NCI-H510A (cell line): ENCODE data around the gene RGS14.
"Not testable (repeated sequence)": the region's sequence is repeated elsewhere in the genome, so short reads cannot be mapped to it uniquely, and the experiment has no call there.

Experiments used
- DNase-seq: peaks from one replicate; lab custom pipeline; 2025; lab: John Stamatoyannopoulos, UW

The RGS14 gene

DNA sequence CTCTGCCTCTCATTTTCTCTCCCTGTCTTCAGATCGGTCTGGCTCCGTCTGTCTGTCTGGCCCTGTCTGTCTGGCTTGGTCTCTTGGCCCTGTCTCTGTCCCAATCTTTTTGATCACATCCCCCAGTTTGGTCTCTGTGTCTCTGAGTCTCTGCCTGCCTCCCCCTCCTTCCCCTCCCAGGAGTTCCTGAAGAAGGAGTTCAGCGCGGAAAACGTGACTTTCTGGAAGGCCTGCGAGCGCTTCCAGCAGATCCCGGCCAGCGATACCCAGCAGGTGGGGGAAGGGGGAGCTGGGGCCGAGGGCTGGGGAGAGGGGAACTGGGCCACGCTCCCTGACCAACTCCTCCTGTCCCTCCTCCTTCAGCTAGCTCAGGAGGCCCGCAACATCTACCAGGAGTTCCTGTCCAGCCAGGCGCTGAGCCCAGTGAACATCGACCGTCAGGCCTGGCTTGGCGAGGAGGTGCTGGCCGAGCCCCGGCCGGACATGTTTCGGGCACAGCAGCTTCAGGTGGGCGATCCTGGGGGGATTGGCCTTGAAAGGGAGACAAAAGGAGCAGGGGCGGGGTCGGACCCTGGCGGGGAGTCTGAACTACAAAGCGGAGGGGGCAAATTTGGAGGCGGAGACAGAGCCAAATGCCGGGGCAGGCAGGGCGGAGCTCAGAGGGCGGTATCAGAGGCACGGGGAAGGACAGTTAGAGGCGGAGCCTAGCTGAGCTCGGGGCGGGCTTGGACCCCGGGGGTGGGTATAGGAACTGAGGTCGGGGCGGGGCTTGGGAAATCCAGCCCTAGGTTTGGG is 9.0 kb downstream of the RGS14 start:
- DNase-seq, result no peak

DNA sequence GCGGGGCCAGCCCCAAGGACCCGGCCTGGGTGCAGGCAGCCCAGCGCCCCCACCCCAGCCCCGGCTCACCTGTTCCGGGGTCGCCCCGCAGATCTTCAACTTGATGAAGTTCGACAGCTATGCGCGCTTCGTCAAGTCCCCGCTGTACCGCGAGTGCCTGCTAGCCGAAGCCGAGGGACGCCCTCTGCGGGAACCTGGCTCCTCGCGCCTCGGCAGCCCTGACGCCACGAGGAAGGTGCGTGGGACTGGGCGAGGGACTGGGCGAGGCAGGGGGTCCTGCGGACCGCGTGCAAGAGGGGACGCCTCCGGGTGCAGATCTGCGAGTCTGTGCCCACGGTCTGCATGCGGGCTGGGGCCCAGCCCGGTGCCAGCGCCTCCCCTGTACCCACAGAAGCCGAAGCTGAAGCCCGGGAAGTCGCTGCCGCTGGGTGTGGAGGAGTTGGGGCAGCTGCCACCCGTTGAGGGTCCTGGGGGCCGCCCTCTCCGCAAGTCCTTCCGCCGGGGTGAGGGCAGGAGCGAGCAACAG is 9.7 kb downstream of the RGS14 start:
- DNase-seq, result no peak

DNA sequence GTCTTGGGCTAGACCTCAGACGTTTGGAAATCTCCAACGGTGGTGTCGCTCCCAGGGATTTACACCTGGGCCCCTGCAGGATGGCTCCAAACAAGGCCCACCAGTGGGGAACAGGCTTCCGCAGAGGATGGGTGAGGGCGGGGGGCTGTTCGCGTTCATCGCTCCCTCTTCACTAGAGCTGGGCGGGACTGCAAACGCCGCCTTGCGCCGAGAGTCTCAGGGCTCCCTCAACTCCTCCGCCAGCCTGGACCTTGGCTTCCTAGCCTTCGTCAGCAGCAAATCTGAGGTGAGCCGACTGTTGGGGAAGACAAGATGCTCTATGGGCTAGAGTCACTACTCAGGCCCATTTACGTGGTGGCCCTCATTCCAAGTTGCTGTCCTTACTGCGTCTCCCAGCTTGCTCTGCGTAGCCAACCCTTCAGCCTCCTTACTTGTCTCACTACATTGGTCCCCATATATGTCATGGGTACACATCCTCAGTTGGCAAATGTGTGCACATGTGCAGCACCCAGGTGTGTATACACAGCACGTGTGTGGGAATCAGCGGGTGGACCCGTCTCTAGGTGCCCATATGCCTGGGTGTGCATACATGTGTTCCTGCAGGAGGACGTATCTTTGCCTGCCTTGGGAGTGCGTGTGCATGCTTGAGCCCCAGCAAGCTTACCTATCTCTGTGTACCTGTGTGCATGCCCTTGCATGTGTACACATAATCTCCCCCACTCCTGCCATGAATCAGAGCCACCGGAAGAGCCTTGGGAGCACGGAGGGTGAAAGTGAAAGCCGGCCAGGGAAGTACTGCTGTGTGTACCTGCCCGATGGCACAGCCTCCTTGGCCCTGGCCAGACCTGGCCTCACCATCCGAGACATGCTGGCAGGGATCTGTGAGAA is 10.5 kb downstream of the RGS14 start:
- DNase-seq, result no peak

DNA sequence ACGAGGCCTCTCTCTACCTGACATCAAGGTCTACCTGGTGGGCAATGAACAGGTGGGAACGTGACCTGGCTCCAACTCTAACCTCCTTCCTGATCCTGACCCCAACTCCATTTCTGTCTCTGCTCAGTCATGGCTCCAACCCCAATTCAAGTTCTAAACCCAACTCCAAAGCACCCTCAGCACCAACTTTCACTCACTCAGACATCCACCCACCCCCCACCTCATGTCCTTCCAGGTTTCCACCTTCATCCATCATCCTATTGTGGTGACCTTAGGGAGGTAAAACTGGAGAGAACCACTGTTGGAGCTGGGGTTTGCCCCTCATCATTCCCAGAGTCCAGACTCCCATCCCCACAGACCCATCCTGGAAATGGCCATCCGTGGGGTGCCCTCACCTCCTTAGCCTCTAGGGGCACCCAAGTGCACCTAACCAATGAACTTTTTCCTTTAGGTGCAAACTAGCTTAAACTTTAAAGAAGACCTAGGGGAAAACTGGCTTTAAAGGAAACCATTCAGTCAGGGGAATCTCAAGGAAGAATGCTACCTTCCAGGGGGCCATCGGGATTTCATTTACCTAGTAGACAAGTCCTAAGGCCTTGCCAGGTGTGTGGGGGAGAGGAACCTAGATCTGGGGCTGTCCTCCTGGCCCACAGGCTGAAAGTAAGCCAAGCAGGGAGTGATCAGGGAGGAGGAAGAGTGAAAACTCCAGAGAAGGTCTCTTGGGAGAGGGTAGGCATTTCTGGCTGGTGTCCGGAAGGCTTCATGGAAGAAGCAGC is 11.3 kb downstream of the RGS14 start:
- no peak for DNase-seq

DNA sequence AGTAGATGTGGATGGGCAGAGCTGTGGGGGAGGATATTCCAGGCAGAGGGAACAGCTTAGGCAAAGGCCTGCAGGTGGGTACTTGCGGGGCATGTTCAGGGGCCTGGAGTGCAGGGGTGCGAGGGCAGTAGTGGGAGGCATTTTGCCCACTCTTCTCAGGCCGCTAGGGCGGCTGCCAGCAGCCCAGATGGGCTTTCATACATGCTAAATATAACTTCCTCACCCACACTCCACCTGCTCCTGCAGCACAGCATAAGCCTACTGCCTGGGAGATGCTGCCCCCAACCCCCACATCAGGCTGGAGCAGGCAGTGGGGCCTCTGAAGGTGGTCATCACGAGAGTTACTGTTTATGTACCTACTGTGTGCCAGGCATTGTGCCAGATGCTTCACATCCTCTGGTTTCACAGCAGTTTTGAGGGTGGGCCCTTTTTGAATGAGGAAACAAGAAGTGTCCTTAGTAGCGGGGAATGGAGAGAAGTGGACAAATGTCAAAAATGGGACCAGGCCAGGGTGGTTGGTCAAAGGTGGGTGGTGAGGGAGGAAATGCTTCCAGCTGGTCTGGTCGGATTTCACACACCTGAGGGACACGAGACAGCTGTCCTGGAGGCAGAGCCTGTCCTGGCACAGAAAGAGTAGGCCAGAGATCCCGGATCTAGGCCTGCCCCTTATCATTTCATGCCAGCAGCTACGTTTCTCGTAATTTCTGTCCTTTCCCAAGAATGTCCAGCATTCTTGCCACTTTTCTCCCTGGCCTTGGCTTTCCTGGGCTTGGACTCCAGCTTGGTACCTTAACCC is 12.1 kb downstream of the RGS14 start:
- DNase-seq, result no peak

GRCh38 chr5:177370488-177371119 is 12.9 kb downstream of the RGS14 start:
- no peak for DNase-seq

GRCh38 chr5:177371120-177372033 is 13.7 kb downstream of the RGS14 start:
- DNase-seq, result no peak

GRCh38 chr5:177372034-177372896 is 14.5 kb downstream of the RGS14 start:
- no peak for DNase-seq

DNA sequence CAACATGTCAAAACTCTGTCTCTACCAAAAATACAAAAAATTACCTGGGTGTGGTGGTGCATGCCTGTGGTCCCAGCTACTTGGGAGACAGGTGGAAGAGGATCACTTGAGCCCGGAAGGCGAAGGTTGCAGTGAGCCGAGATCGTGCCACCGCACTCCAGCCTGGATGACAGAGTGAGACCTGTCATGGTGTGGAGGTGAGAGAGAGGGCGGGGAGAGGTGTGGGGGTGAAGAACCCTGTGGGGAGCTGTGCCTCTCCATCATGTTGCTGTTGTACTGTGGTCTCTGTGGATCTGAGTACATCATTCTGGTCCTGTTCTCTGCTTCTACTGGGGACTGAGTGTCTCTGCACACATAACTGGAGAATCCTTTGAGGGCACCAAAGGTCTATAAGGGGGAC is 15.2 kb downstream of the RGS14 start:
- no peak for DNase-seq

- DNase-seq, result no peak
Observed at GRCh38 chr5:177373806-177374205, 16.1 kb downstream of the RGS14 start.

DNA sequence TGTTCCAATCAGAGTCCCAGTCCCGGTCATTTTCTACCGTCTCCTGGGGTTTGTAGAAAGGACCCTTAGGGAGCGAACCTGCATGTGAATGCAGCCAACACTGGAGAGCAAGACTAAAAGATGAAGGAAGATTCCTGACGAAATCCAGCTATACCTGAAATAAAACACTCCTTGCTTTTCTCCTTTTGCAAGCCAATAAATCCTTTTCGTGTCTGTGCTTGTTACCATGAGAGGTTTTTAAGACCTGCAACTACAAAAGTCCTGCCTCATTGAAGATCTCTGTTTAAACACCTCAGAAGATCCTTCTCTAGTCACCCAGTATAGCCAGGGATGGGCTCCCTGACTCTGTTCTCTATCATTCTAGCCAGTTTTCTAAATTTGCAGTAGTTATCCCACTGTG is 16.5 kb downstream of the RGS14 start:
- DNase-seq, result no peak

DNA sequence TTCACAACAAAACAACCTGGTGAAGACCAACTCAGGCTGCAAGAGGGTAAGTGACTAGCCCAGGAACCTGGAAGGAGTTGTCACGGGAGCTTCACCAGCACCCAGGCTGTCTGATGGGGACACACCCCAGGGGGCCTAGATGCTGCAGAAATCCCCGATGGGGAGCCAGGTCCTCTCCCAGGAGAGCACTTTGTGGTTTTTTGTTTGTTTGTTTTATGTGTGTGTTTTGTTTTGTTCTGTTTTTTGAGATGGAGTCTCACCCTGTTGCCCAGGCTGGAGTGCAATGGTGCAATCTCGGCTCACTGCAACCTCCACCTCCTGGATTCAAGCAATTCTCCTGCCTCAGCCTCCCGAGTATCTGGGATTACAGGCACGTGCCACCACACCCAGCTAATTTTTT is 17.8 kb downstream of the RGS14 start:
- DNase-seq, result not testable (repeated sequence)

GRCh38 chr5:177376107-177376506 is 18.4 kb downstream of the RGS14 start:
- no peak for DNase-seq

- no peak for DNase-seq
Observed at GRCh38 chr5:177377851-177378776, 20.4 kb downstream of the RGS14 start.

GRCh38 chr5:177378884-177379883 is 21.5 kb downstream of the RGS14 start:
- DNase-seq, result peak; percentile 22

DNA sequence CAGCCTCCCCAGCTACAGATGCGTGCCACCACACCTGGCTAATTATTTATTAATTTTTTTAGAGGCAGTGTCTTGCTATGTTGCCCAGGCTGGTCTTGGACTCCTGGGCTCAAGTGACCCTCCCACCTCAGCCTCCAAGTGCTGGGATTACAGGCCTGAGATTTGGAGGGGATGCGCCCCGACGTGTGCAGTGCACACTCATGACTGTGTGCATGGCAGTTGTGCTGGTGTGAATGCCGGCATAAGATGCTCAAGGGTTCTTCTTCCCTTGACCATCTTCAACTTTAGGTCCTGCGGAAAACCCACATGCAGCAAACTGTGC is 23.0 kb downstream of the RGS14 start:
- no peak for DNase-seq
